Hepatocyte (in vitro differentiated cells): ENCODE data around the gene PDLIM5.

Source experiments
- EZH2 ChIP-seq: fragments of 200-600 bp; sonication (generic); IDR thresholded peaks from 2 replicates; pipeline ENCODE4 v1.6.1; 2016; ENCODE audit warnings: antibody characterized with exemption, mild to moderate bottlenecking, borderline replicate concordance
- EZH2phosphoT487 ChIP-seq: fragments of 200-600 bp; sonication (generic); IDR thresholded peaks from one replicate; pipeline ENCODE4 v1.6.1; 2018; ENCODE audit warnings: antibody characterized with exemption, mild to moderate bottlenecking, low read depth, moderate library complexity; ENCODE audit not compliant: unreplicated experiment, severe bottlenecking
- TF ChIP-seq, protein P1 (sequence below): fragments of 200-600 bp; sonication (generic); IDR thresholded peaks from 2 replicates; pipeline ENCODE4 v1.5.1; 2016; ENCODE audit warnings: antibody characterized with exemption, mild to moderate bottlenecking; ENCODE audit not compliant: poor library complexity

GRCh38 chr4:94411296-94411695 lies 40.4 kb upstream of the PDLIM5 start:
- TF ChIP-seq EZH2 (no peak), EZH2phosphoT487 (no peak)
- TF ChIP-seq, protein P1, sequence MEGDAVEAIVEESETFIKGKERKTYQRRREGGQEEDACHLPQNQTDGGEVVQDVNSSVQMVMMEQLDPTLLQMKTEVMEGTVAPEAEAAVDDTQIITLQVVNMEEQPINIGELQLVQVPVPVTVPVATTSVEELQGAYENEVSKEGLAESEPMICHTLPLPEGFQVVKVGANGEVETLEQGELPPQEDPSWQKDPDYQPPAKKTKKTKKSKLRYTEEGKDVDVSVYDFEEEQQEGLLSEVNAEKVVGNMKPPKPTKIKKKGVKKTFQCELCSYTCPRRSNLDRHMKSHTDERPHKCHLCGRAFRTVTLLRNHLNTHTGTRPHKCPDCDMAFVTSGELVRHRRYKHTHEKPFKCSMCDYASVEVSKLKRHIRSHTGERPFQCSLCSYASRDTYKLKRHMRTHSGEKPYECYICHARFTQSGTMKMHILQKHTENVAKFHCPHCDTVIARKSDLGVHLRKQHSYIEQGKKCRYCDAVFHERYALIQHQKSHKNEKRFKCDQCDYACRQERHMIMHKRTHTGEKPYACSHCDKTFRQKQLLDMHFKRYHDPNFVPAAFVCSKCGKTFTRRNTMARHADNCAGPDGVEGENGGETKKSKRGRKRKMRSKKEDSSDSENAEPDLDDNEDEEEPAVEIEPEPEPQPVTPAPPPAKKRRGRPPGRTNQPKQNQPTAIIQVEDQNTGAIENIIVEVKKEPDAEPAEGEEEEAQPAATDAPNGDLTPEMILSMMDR = no peak
